Activated CD8-positive, alpha-beta memory T cell treated with anti-CD3 and anti-CD28 coated beads, Interleukin-2, amount 50 U/mL, for 48 hours (primary cell): ENCODE results near the gene CYP26A1.

Experiments
- DNase-seq: peaks from one replicate; pipeline ENCODE4 v3.0.0-alpha.2; 2020

Gene CYP26A1

GRCh38 chr10:93126483-93127052 is 52.9 kb downstream of the CYP26A1 start:
- DNase-seq = peak; percentile 60
